GM21526 (cell line): ENCODE data around the gene TCP10L.
"Not testable (repeated sequence)": the region's sequence is repeated elsewhere in the genome, so short reads cannot be mapped to it uniquely, and the experiment has no call there.

Experiments used
- ATAC-seq: cut with Tn5 transposase; IDR thresholded peaks from one replicate; pipeline ENCODE4 v1.9.1; 2021; ENCODE audit warnings: moderate library complexity; ENCODE audit not compliant: unreplicated experiment, low FRiP score

Gene TCP10L

GRCh38 chr21:32587651-32588050, 2.3 kb upstream of the TCP10L start:
- ATAC-seq = no peak

GRCh38 chr21:32587120-32587519, 1.8 kb upstream of the TCP10L start:
- ATAC-seq = no peak

- no peak for ATAC-seq
Measured at GRCh38 chr21:32585970-32586369, 647 bp upstream of the TCP10L start.

- no peak for ATAC-seq
Measured at GRCh38 chr21:32584472-32584871, 851 bp downstream of the TCP10L start.

GRCh38 chr21:32581732-32582131, 3.6 kb downstream of the TCP10L start:
- no peak for ATAC-seq

- ATAC-seq = no peak
Measured at GRCh38 chr21:32580949-32581348, 4.4 kb downstream of the TCP10L start.

- ATAC-seq = no peak
Measured at GRCh38 chr21:32578107-32578691, 7.1 kb downstream of the TCP10L start.

- ATAC-seq = no peak
Measured at GRCh38 chr21:32576011-32576410, 9.3 kb downstream of the TCP10L start.

GRCh38 chr21:32574946-32575925, 10.1 kb downstream of the TCP10L start:
- ATAC-seq = no peak

GRCh38 chr21:32572574-32573420, 12.5 kb downstream of the TCP10L start:
- no peak for ATAC-seq

GRCh38 chr21:32570456-32570855, 14.9 kb downstream of the TCP10L start:
- ATAC-seq = no peak

GRCh38 chr21:32569261-32570230, 15.8 kb downstream of the TCP10L start:
- ATAC-seq = peak; percentile 80

- no peak for ATAC-seq
Measured at GRCh38 chr21:32567626-32568025, 17.7 kb downstream of the TCP10L start.

GRCh38 chr21:32566741-32567389, 18.5 kb downstream of the TCP10L start:
- no peak for ATAC-seq

GRCh38 chr21:32565856-32566465, 19.4 kb downstream of the TCP10L start:
- ATAC-seq = no peak

GRCh38 chr21:32562915-32563314, 22.4 kb downstream of the TCP10L start:
- ATAC-seq = no peak

GRCh38 chr21:32562426-32562825, 22.9 kb downstream of the TCP10L start:
- ATAC-seq = no peak

- ATAC-seq = not testable (repeated sequence)
Measured at GRCh38 chr21:32561476-32561875, 23.8 kb downstream of the TCP10L start.

GRCh38 chr21:32560896-32561295, 24.4 kb downstream of the TCP10L start:
- ATAC-seq = no peak
